HG02571 (cell line): ENCODE measurements around the gene UNC50.

Experiments used
- ATAC-seq: cut with Tn5 transposase; IDR thresholded peaks from one replicate; pipeline ENCODE4 v1.9.1; 2021; ENCODE audit warnings: mild to moderate bottlenecking, moderate library complexity; ENCODE audit not compliant: unreplicated experiment

The UNC50 gene

GRCh38 chr2:98664323-98664722 is 55.9 kb downstream of the UNC50 start:
- no peak for ATAC-seq

GRCh38 chr2:98665677-98666076 is 57.3 kb downstream of the UNC50 start:
- ATAC-seq, result no peak
